AG09319 (cell line): ENCODE results near the gene CDK5.

Experiments used
- DNase-seq: peaks from one replicate; pipeline ENCODE4 v3.0.0-alpha.2; 2010; ENCODE audit warnings: low read depth; ENCODE audit errors: extremely low read depth
- CTCF ChIP-seq: IDR thresholded peaks from 2 replicates; pipeline ENCODE4 v1.5.1; 2011; ENCODE audit warnings: low read depth, mild to moderate bottlenecking, inconsistent platforms, low read length, moderate library complexity

The CDK5 gene

GRCh38 chr7:151099486-151100211 lies 42.0 kb upstream of the CDK5 start:
- no peak for DNase-seq
- no peak for TF ChIP-seq CTCF

GRCh38 chr7:151095828-151096475 lies 38.3 kb upstream of the CDK5 start:
- DNase-seq = no peak

GRCh38 chr7:151095123-151095797 lies 37.6 kb upstream of the CDK5 start:
- no peak for TF ChIP-seq CTCF
- no peak for DNase-seq

More at GRCh38 chr7:151095828-151096475, 38.3 kb upstream of the CDK5 start:
- no peak for TF ChIP-seq CTCF

DNA sequence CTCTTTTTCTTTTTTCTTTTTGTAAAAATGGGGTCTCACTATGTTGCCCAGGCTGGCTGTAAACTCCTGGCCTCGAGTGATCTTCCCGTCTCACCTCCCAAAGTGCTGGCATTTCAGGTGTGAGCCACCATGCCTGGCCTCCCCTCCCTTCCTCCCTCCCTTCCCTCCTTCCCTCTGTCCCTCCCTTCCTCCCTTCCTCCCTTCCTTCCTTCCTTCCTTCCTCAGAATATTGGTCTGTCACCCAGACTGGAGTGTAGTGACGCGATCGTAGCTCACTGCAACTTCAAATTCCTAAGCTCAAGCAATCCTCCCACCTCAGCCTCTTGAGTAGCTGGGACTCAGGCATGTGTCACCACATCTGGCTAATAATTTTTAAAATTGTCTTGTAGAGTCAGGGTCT lies 37.0 kb upstream of the CDK5 start:
- no peak for TF ChIP-seq CTCF
- no peak for DNase-seq

DNA sequence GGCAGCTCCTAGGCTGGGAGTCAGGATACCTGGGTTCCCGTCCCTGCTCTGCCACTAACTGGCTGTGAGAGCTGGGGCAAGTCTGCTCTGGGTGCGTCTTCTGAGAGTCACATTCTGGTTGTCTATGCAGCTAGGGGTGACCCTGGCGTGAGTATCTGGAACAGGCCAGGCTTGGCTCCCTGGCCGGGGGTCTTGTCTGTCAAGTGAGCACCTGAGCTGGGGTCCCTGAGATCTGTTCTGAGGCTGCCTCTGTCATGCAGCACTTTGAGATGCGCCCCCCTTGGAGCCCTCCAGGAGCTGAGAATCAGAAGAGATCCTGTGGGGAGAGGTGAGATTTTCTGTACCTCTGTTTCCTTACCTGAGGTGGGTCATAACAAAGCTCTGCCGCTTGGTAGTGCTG lies 36.1 kb upstream of the CDK5 start:
- TF ChIP-seq CTCF = no peak
- no peak for DNase-seq

DNA sequence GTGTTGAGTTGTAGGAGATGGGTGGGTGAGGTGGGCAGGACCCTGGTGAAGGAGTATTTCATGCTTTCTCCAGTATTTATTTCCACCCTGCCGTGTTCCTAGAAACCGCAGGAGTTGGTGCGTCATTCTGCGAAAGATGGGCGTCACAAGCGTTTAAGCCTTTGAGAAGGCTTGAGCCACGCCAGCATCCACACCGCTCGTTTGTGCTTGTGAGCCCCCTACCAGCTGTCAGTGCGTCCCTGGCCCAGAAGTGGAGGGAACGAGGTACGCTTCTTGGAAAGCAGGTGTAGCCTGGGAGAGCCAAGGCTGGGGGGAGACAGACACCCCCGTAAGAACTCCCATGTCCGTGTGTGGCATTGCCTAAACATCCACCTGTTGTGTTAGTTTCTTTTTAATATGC lies 34.3 kb upstream of the CDK5 start:
- TF ChIP-seq CTCF = no peak
- no peak for DNase-seq

- no peak for DNase-seq
- TF ChIP-seq CTCF = peak; percentile 54
Observed at GRCh38 chr7:151091431-151091830, 33.7 kb upstream of the CDK5 start.
